H1 (cell line): ENCODE data around the gene SPIRE2. TPM values are rescaled to one million over a fixed set of nuclear protein-coding genes. Genes with fewer than 3 reads are reported as not detected.

Experiments
- CTCF ChIA-PET: fragments of 300-600 bp; sonication (Branson Sonifier 250); formaldehyde crosslinking; loops from one replicate; lab custom pipeline; 2021; ENCODE audit not compliant: partially characterized antibody; lab: Charles Lee
- POLR2A ChIA-PET: fragments of 300-600 bp; sonication (Branson Sonifier 250); formaldehyde crosslinking; loops from one replicate; lab custom pipeline; 2021; ENCODE audit warnings: inconsistent platforms; ENCODE audit not compliant: partially characterized antibody; lab: Charles Lee
- DNase-seq, 2 experiments: peaks; one replicate each; pipeline versions ENCODE4 v3.0.0 to v3.0.0-alpha.2; 2010 to 2022; ENCODE audit warnings: low spot score in 2 of 2, low read depth in 1 of 2, mixed read lengths in 1 of 2
- FAIRE-seq: peaks from 2 replicates; lab custom pipeline; 2011; peaks lifted over from hg19 to GRCh38; lab: Jason Lieb, UNC
- H2AFZ ChIP-seq: 2 replicates; pipeline ENCODE4 v1.8.1; 2012; ENCODE audit warnings: low read length, inconsistent platforms
- H2AK5ac ChIP-seq: 2 replicates; pipeline ENCODE4 v1.6.1; 2013; ENCODE audit warnings: low read depth, low read length
- H2BK120ac ChIP-seq: replicated peaks from 2 replicates; pipeline ENCODE3; 2013; ENCODE audit warnings: low read depth, low read length, inconsistent platforms
- H2BK12ac ChIP-seq: 2 replicates; pipeline ENCODE4 v1.6.1; 2013; ENCODE audit warnings: low read depth, low read length
- H2BK15ac ChIP-seq: 2 replicates; pipeline ENCODE4 v1.6.1; 2013; ENCODE audit warnings: low read length
- H2BK20ac ChIP-seq: 2 replicates; pipeline ENCODE4 v1.6.1; 2013; ENCODE audit warnings: low read length
- H2BK5ac ChIP-seq: 2 replicates; pipeline ENCODE4 v1.6.1; 2013; ENCODE audit warnings: low read depth, low read length
- H3K14ac ChIP-seq: 2 replicates; pipeline ENCODE4 v1.6.1; 2013; ENCODE audit warnings: inconsistent platforms; ENCODE audit not compliant: insufficient read length
- H3K18ac ChIP-seq: 2 replicates; pipeline ENCODE4 v1.6.1; 2013; ENCODE audit warnings: low read length; ENCODE audit errors: extremely low read depth
- H3K23ac ChIP-seq: 2 replicates; pipeline ENCODE4 v1.6.1; 2013; ENCODE audit warnings: inconsistent platforms; ENCODE audit not compliant: insufficient read length
- H3K23me2 ChIP-seq: 2 replicates; pipeline ENCODE4 v1.6.1; 2013; ENCODE audit warnings: low read depth, low read length
- H3K27ac ChIP-seq: 2 replicates; pipeline ENCODE4 v1.6.1; 2011; ENCODE audit warnings: low read depth, low read length, inconsistent platforms
- H3K27me3 ChIP-seq, 4 experiments: replicated peaks in 1 of 4; 1 replicate in 1 of 4; 2 replicates in 3 of 4; pipeline versions ENCODE4 v1.6.1 to v1.8.1; 2011 to 2013; ENCODE audit warnings: low read length in 3 of 4, mild to moderate bottlenecking in 3 of 4, inconsistent platforms in 2 of 4, mixed read lengths in 2 of 4, moderate library complexity in 1 of 4; ENCODE audit not compliant: control insufficient read depth in 3 of 4, insufficient read depth in 3 of 4; ENCODE audit errors: extremely low read depth in 1 of 4
- H3K36me3 ChIP-seq, 4 experiments: 2 replicates each; pipeline versions ENCODE4 v1.6.1 to v1.8.1; 2011 to 2013; ENCODE audit warnings: mild to moderate bottlenecking in 4 of 4, low read length in 3 of 4, moderate library complexity in 2 of 4, control low read depth in 1 of 4, inconsistent platforms in 1 of 4; ENCODE audit not compliant: insufficient read depth in 4 of 4, control insufficient read depth in 2 of 4
- H3K4ac ChIP-seq: replicated peaks from 2 replicates; pipeline ENCODE3; 2013; ENCODE audit warnings: low read length, low read depth, mixed read lengths, inconsistent platforms; ENCODE audit not compliant: insufficient read length
- H3K4me1 ChIP-seq, 4 experiments: replicated peaks in 1 of 4; 1 replicate in 1 of 4; 2 replicates in 3 of 4; pipeline versions ENCODE4 v1.6.1 to v1.8.1; 2011 to 2013; ENCODE audit warnings: low read length in 3 of 4, inconsistent platforms in 2 of 4, mixed read lengths in 1 of 4; ENCODE audit not compliant: insufficient read depth in 4 of 4, control insufficient read depth in 3 of 4
- H3K4me2 ChIP-seq, 2 experiments: 2 replicates each; pipeline versions ENCODE4 v1.6.1 to v1.8.1; 2011 to 2013; ENCODE audit warnings: low read depth in 2 of 2, low read length in 2 of 2, control low read depth in 1 of 2, inconsistent platforms in 1 of 2, mild to moderate bottlenecking in 1 of 2; ENCODE audit not compliant: insufficient read depth in 1 of 2
- H3K4me3 ChIP-seq, 4 experiments: fragments of 200-600, 300-600 bp in 1 of 4; sonication (generic), shearing (Covaris generic), sonication (Bioruptor Twin) in 1 of 4; 2 replicates each; pipeline versions ENCODE4 v1.5.1 to v1.8.1; 2011 to 2016; ENCODE audit warnings: low read length in 4 of 4, low read depth in 3 of 4, control low read depth in 2 of 4, inconsistent platforms in 2 of 4, mild to moderate bottlenecking in 2 of 4, mixed read lengths in 1 of 4, moderate library complexity in 1 of 4; ENCODE audit not compliant: insufficient read depth in 2 of 4; ENCODE audit errors: extremely low read depth in 1 of 4
- H3K56ac ChIP-seq: replicated peaks from 2 replicates; pipeline ENCODE3; 2013; ENCODE audit warnings: low read depth, mild to moderate bottlenecking, mixed read lengths, low read length, inconsistent platforms; ENCODE audit not compliant: insufficient read length
- H3K79me1 ChIP-seq: 2 replicates; pipeline ENCODE4 v1.6.1; 2013; ENCODE audit warnings: low read depth, low read length, control low read depth
- H3K79me2 ChIP-seq, 2 experiments: 2 replicates each; pipeline versions ENCODE4 v1.6.1 to v1.8.1; 2012 to 2013; ENCODE audit warnings: low read length in 2 of 2, mild to moderate bottlenecking in 2 of 2, inconsistent platforms in 1 of 2; ENCODE audit not compliant: insufficient read depth in 2 of 2, control insufficient read depth in 1 of 2
- H3K9ac ChIP-seq, 4 experiments: replicated peaks in 1 of 4; 1 replicate in 1 of 4; 2 replicates in 3 of 4; pipeline versions ENCODE4 v1.6.1 to v1.8.1; 2011 to 2013; ENCODE audit warnings: low read depth in 3 of 4, low read length in 3 of 4, control low read depth in 2 of 4, mild to moderate bottlenecking in 2 of 4, moderate library complexity in 2 of 4, inconsistent platforms in 1 of 4; ENCODE audit errors: extremely low read depth in 1 of 4
- H3K9me3 ChIP-seq, 2 experiments: 2 replicates each; pipeline versions ENCODE4 v1.6.1 to v1.8.1; 2012 to 2013; ENCODE audit warnings: mild to moderate bottlenecking in 2 of 2, moderate library complexity in 2 of 2, control low read depth in 1 of 2, inconsistent platforms in 1 of 2, low read depth in 1 of 2, low read length in 1 of 2, mixed read lengths in 1 of 2; ENCODE audit not compliant: insufficient read depth in 2 of 2
- H4K20me1 ChIP-seq, 2 experiments: replicated peaks in 1 of 2; 2 replicates each; pipeline versions ENCODE3 to v1.8.1; 2011 to 2013; ENCODE audit warnings: inconsistent platforms in 2 of 2, low read length in 2 of 2, mild to moderate bottlenecking in 1 of 2; ENCODE audit not compliant: insufficient read depth in 2 of 2, control insufficient read depth in 1 of 2
- H4K5ac ChIP-seq: 2 replicates; pipeline ENCODE4 v1.6.1; 2013; ENCODE audit warnings: low read length, low read depth, mixed read lengths, inconsistent platforms; ENCODE audit not compliant: insufficient read length
- H4K8ac ChIP-seq: 2 replicates; pipeline ENCODE4 v1.8.0; 2013; ENCODE audit warnings: mild to moderate bottlenecking, moderate library complexity, low read length, inconsistent platforms; ENCODE audit not compliant: insufficient read depth; ENCODE audit errors: extremely low read depth
- H4K91ac ChIP-seq: replicated peaks from 2 replicates; pipeline ENCODE3; 2013; ENCODE audit warnings: low read length, mixed read lengths, inconsistent platforms; ENCODE audit not compliant: insufficient read length
- CHD2 ChIP-seq: IDR thresholded peaks from 2 replicates; pipeline ENCODE4 v1.6.1; 2012; ENCODE audit warnings: low read length, improper control_type of control experiment
- CREB1 ChIP-seq: IDR thresholded peaks from 2 replicates; pipeline ENCODE4 v1.6.1; 2012; ENCODE audit warnings: inconsistent platforms
- JUND ChIP-seq: IDR thresholded peaks from 2 replicates; pipeline ENCODE4 v1.6.1; 2011; ENCODE audit warnings: mild to moderate bottlenecking, improper control_type of control experiment, low read length
- KDM5A ChIP-seq: fragments of 200-600 bp; IDR thresholded peaks from 2 replicates; pipeline ENCODE4 v1.7.1; 2012; ENCODE audit warnings: mild to moderate bottlenecking, low read length, inconsistent platforms, mixed read lengths
- WGBS, 2 experiments: shearing (Covaris generic) in 1 of 2; methylation state at CpG; one replicate each; pipeline versions ENCODE4 v1.1.6 to v1.1.7; 2013 to 2015; ENCODE audit warnings: low lambda C conversion rate in 2 of 2, mixed read lengths in 2 of 2, inconsistent platforms in 1 of 2, low coverage in 1 of 2, missing lambda C conversion rate in 1 of 2; ENCODE audit not compliant: insufficient replicate concordance in 2 of 2, insufficient coverage in 1 of 2, insufficient read length in 1 of 2; ENCODE audit errors: extremely low coverage in 1 of 2, missing lambda C conversion rate in 1 of 2; 5-methylcytosine and 5-hydroxymethylcytosine counted together
- polyA plus RNA-seq, 7 experiments: library from polyadenylated mRNA; depleted of rRNA in 3 of 7; stranded (reverse) in 5 of 7; unstranded in 2 of 7; fragments of >200 nt in 5 of 7; fragments of 200-250 nt in 2 of 7; gene quantifications; 1 replicate in 5 of 7; 2 replicates in 1 of 7; 4 replicates in 1 of 7; pipeline versions ENCODE4 v1.2.1 to v1.2.3, GENCODE V29; 2011 to 2013; ENCODE audit warnings: missing spikeins in 2 of 7, mixed read lengths in 2 of 7
- total RNA-seq: library from RNA; stranded (reverse); fragmentation: NEBNext Ultra II Directional; extraction: Animal tissue kit (Norgen Biotek cat#: 25700); gene quantifications from 2 replicates; pipeline ENCODE4 v1.2.1, GENCODE V29; 2021
- TF ChIP-seq, protein P1 (sequence below): IDR thresholded peaks from 2 replicates; pipeline ENCODE4 v1.6.1; 2011; ENCODE audit warnings: low read length, improper control_type of control experiment

The SPIRE2 gene
- total and polyA plus RNA-seq, 2 of the 8 experiments (the other 6 are each of a cell fraction or from before 2014, with no cell fraction given), result 7.4 to 15.4 TPM

DNA sequence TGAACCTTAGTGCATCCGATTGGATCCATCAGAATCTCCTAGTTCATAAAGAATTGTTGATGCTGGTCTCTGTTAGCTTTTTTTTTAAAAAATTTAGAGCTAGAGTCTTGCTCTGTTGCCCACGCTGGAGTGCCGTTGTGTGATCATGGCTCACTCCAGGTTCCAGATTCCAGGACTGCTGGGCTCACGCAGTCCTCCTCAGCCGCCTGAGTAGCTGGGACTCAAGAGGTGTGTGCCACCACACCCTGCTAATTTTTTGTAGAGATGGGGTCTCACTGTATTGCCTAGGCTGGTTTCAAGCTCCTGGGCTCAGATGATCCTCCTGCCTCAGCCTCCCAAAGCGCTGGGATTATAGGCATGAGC lies 53.1 kb downstream of the SPIRE2 start:
- no peak overlapping the region for H2AK5ac ChIP-seq
- H4K5ac ChIP-seq, result no peak overlapping the region
- H3K4me3 ChIP-seq, result no peak overlapping the region
- FAIRE-seq, result no peak
- no peaks in the 10 kb centered on the region for H3K27me3 ChIP-seq
- ChIA-PET POLR2A (interaction anchor here (1.1 to 1.4 kb wide), 2 partner anchors 10 to 335 kb away, joined by 3 read pairs; no protein-coding TSS in a partner anchor), CTCF (interaction anchor here (0.6 to 1.3 kb wide), 3 partner anchors 21 to 44 kb away, joined by 3 to 6 read pairs (median 6); no protein-coding TSS in a partner anchor)
- H3K23me2 ChIP-seq, result no peaks in the 10 kb centered on the region
- no peak overlapping the region for H3K56ac ChIP-seq
- H2BK12ac ChIP-seq, result no peak overlapping the region
- WGBS, 2 experiments, result 94% methylated on average over 6 of the region's 6 CpGs; no CpG with 5 or more reads in 1 of the 2 experiments
- H4K20me1 ChIP-seq, result peaks cover 0 to 14% of the 10 kb centered on the region in 2 experiments
- no peak overlapping the region for H2BK120ac ChIP-seq
- H3K18ac ChIP-seq, result no peak overlapping the region
- no peak for DNase-seq
- H3K9me3 ChIP-seq, result peaks cover 0 to 5% of the 10 kb centered on the region in 2 experiments; a peak in 1 of 4 replicates
- no peak overlapping the region for H4K8ac ChIP-seq
- no peaks in the 10 kb centered on the region for H3K4me1 ChIP-seq
- no peak overlapping the region for H3K27ac ChIP-seq
- no peak overlapping the region for H2BK15ac ChIP-seq
- peaks cover 11 to 33% (median 22%) of the 10 kb centered on the region in 4 experiments for H3K36me3 ChIP-seq
- H3K79me2 ChIP-seq, result peaks cover 3 to 29% of the 10 kb centered on the region in 2 experiments; a peak in 3 of 4 replicates
- no peak overlapping the region for H3K9ac ChIP-seq
- no peak overlapping the region for H2BK5ac ChIP-seq
- H2BK20ac ChIP-seq, result no peak overlapping the region
- H3K14ac ChIP-seq, result no peak overlapping the region
- H3K4ac ChIP-seq, result no peak overlapping the region
- no peak overlapping the region for H3K23ac ChIP-seq
- TF ChIP-seq, protein P1, sequence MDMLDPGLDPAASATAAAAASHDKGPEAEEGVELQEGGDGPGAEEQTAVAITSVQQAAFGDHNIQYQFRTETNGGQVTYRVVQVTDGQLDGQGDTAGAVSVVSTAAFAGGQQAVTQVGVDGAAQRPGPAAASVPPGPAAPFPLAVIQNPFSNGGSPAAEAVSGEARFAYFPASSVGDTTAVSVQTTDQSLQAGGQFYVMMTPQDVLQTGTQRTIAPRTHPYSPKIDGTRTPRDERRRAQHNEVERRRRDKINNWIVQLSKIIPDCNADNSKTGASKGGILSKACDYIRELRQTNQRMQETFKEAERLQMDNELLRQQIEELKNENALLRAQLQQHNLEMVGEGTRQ, result no peak
- TF ChIP-seq JUND (no peak), CHD2 (no peak), KDM5A (no peak), CREB1 (no peak)
- H3K79me1 ChIP-seq, result peaks cover 6% of the 10 kb centered on the region
- H3K4me2 ChIP-seq, result no peak overlapping the region
- no peak overlapping the region for H4K91ac ChIP-seq
- no peak overlapping the region for H2AFZ ChIP-seq
